OCI-LY7 (cell line): ENCODE data around the gene ARHGAP18. TPM values are rescaled to one million over a fixed set of nuclear protein-coding genes. Genes with fewer than 3 reads are reported as not detected.

Source experiments
- BruUV-seq: library from RNA; stranded (reverse); fragments of 400-500 nt; replicated peaks from 2 replicates; lab custom pipeline; 2021; lab: Mats Ljungman, UMichigan
- CTCF ChIA-PET: fragments of 300-600 bp; sonication (Branson Sonifier 250); formaldehyde crosslinking; loops from one replicate; lab custom pipeline; 2022; ENCODE audit warnings: antibody characterized with exemption; ENCODE audit not compliant: unreplicated experiment; lab: Charles Lee
- POLR2A ChIA-PET: fragments of 300-600 bp; sonication (Branson Sonifier 250); formaldehyde crosslinking; loops from one replicate; lab custom pipeline; 2022; ENCODE audit warnings: antibody characterized with exemption; lab: Charles Lee
- DNase-seq: peaks from one replicate; pipeline ENCODE4 v3.0.0-alpha.2; 2015; ENCODE audit warnings: low spot score
- H2AFZ ChIP-seq: fragments of 200-600 bp; sonication (generic), shearing (Covaris generic); 2 replicates; pipeline ENCODE4 v1.6.1; 2014; ENCODE audit warnings: mild to moderate bottlenecking, antibody characterized with exemption, low read length, moderate library complexity
- H3K27ac ChIP-seq: fragments of 200-600 bp; sonication (generic); 2 replicates; pipeline ENCODE4 v1.5.1; 2014; ENCODE audit warnings: mixed run types, low read depth, mild to moderate bottlenecking, moderate library complexity, low read length, inconsistent platforms; ENCODE audit not compliant: poor library complexity, severe bottlenecking
- H3K36me3 ChIP-seq: fragments of 200-600 bp; sonication (generic); 2 replicates; pipeline ENCODE4 v1.6.1; 2014; ENCODE audit warnings: mild to moderate bottlenecking, antibody characterized with exemption, low read length, moderate library complexity, mixed read lengths; ENCODE audit not compliant: insufficient read depth
- H3K4me1 ChIP-seq: fragments of 200-600 bp; sonication (generic); 2 replicates; pipeline ENCODE4 v1.5.1; 2014; ENCODE audit warnings: mild to moderate bottlenecking, low read length; ENCODE audit not compliant: insufficient read depth, poor library complexity, severe bottlenecking
- H3K4me2 ChIP-seq: fragments of 200-600 bp; sonication (generic); 2 replicates; pipeline ENCODE4 v1.6.1; 2014; ENCODE audit warnings: mild to moderate bottlenecking, low read length
- H3K4me3 ChIP-seq: fragments of 200-600 bp; sonication (generic); 2 replicates; pipeline ENCODE4 v1.5.1; 2014; ENCODE audit warnings: mild to moderate bottlenecking, low read depth, low read length; ENCODE audit not compliant: poor library complexity, severe bottlenecking
- H3K79me2 ChIP-seq: fragments of 200-600 bp; sonication (generic); 2 replicates; pipeline ENCODE4 v1.6.1; 2016; ENCODE audit warnings: low read depth, mild to moderate bottlenecking, low read length, moderate library complexity, mixed read lengths; ENCODE audit not compliant: insufficient read depth
- H3K9me2 ChIP-seq: fragments of 200-600 bp; sonication (generic); 2 replicates; pipeline ENCODE4 v1.6.1; 2016; ENCODE audit warnings: mild to moderate bottlenecking, low read length, mixed read lengths; ENCODE audit not compliant: insufficient read depth
- H3K9me3 ChIP-seq: fragments of 200-600 bp; sonication (generic); 2 replicates; pipeline ENCODE4 v1.6.1; 2014; ENCODE audit warnings: mild to moderate bottlenecking, mixed run types, low read length, mixed read lengths
- H4K20me1 ChIP-seq: fragments of 200-600 bp; sonication (generic); 2 replicates; pipeline ENCODE4 v1.6.1; 2014; ENCODE audit warnings: mild to moderate bottlenecking, antibody characterized with exemption, low read length, moderate library complexity, mixed read lengths; ENCODE audit not compliant: insufficient read depth
- EZH2phosphoT487 ChIP-seq: fragments of 200-600 bp; sonication (generic); IDR thresholded peaks from 2 replicates; pipeline ENCODE4 v1.6.1; 2018; ENCODE audit warnings: low read depth, borderline replicate concordance, mild to moderate bottlenecking, mixed run types, antibody characterized with exemption, low read length, moderate library complexity, mixed read lengths
- intact Hi-C: fragments of 100-400 bp; cut with micrococcal nuclease; formaldehyde crosslinking; loops from one replicate; pipeline ENCODE4 v1.10.0; 2022; ENCODE audit not compliant: unreplicated experiment
- total RNA-seq, 2 experiments: library from RNA; depleted of rRNA in 1 of 2; stranded (reverse); fragments of >200 nt in 1 of 2; shearing (Covaris generic) in 1 of 2; gene quantifications; 2 replicates each; pipeline ENCODE4 v1.2.3, GENCODE V29; 2014 to 2022
- TF ChIP-seq, protein P1 (sequence below): fragments of 200-600 bp; sonication (generic); conservative IDR thresholded peaks from 2 replicates; pipeline ENCODE4 v1.5.1; 2014; ENCODE audit warnings: mild to moderate bottlenecking, antibody characterized with exemption, low read length, moderate library complexity, mixed read lengths

ARHGAP18 gene
- total RNA-seq, 2 experiments from 2014 or later: 4.8 to 7.5 TPM

DNA sequence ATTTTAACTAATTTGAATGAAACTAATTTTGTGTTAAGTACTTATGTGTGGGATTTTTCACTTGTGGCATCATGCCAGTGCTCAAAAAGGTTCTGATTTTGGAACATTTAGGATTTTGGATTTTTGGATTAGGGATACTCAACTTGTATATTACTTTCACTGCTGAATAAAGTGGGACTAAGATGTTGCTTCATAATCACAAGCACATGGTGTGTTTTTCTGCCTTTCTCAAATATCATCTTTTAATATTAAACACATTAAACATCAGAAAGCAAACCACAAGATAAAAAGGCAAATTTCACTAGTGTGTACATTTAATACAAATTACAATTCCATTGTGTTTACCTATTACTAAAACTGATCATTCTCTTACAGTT, 89.8 kb downstream of the ARHGAP18 start:
- CTCF ChIA-PET: no interaction called here
- no TSS peak for BruUV-seq

DNA sequence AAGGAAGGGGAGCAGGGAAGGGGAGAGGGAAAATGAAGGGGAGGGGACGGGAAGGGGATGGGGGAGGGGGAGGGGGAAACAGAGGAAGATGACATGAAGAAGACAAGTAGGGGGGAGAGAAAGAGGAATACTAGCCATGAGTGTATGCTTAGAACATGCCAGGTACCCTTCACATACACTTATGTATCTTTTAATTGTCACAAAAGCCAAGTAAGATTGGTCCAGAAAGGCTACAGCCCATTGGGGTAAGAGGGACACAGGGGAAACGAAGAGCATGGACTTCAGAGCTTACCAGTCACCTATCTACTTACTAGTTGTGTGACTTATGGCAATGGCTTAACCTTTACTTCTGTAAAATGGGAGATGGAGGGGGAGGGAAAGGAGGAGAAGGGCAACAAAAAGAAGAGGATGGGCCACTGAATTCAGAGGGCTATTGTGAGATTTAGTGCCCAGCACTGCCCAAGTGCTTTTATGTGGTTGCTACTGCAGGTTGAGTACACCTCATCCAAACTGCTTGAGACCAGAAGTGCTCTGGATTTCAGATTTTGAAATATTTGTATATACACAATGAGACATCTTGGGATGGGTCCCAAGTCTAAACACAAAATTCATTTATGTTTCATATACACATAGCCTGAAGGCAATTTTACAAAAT, 90.3 kb downstream of the ARHGAP18 start:
- H3K36me3 ChIP-seq: no peaks in the 10 kb centered on the region
- no peaks in the 10 kb centered on the region for H4K20me1 ChIP-seq
- BruUV-seq: no TSS peak
- H3K4me3 ChIP-seq: no peak overlapping the region
- ChIA-PET POLR2A (no interaction called here), CTCF (no interaction called here)
- no peak for DNase-seq
- H3K4me2 ChIP-seq: no peak overlapping the region
- no peak overlapping the region for H2AFZ ChIP-seq
- no peaks in the 10 kb centered on the region for H3K9me3 ChIP-seq
- no peak overlapping the region for H3K27ac ChIP-seq
- intact Hi-C loops: no loop called here
- no peak for TF ChIP-seq EZH2phosphoT487
- TF ChIP-seq, protein P1, sequence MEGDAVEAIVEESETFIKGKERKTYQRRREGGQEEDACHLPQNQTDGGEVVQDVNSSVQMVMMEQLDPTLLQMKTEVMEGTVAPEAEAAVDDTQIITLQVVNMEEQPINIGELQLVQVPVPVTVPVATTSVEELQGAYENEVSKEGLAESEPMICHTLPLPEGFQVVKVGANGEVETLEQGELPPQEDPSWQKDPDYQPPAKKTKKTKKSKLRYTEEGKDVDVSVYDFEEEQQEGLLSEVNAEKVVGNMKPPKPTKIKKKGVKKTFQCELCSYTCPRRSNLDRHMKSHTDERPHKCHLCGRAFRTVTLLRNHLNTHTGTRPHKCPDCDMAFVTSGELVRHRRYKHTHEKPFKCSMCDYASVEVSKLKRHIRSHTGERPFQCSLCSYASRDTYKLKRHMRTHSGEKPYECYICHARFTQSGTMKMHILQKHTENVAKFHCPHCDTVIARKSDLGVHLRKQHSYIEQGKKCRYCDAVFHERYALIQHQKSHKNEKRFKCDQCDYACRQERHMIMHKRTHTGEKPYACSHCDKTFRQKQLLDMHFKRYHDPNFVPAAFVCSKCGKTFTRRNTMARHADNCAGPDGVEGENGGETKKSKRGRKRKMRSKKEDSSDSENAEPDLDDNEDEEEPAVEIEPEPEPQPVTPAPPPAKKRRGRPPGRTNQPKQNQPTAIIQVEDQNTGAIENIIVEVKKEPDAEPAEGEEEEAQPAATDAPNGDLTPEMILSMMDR: no peak
- H3K4me1 ChIP-seq: no peaks in the 10 kb centered on the region
- no peaks in the 10 kb centered on the region for H3K79me2 ChIP-seq
- no peaks in the 10 kb centered on the region for H3K9me2 ChIP-seq

More for the DNA sequence above, 89.8 kb downstream of the ARHGAP18 start:
- H3K27ac ChIP-seq: no peak overlapping the region
- no peaks in the 10 kb centered on the region for H3K9me2 ChIP-seq
- intact Hi-C loops: no loop called here
- no peaks in the 10 kb centered on the region for H3K9me3 ChIP-seq
- no peaks in the 10 kb centered on the region for H3K4me1 ChIP-seq
- DNase-seq: no peak
- H3K4me2 ChIP-seq: no peak overlapping the region
- H4K20me1 ChIP-seq: no peaks in the 10 kb centered on the region
- POLR2A ChIA-PET: no interaction called here
- no peak overlapping the region for H2AFZ ChIP-seq
- H3K4me3 ChIP-seq: no peak overlapping the region
- no peak for TF ChIP-seq EZH2phosphoT487
- TF ChIP-seq, protein P1: no peak
- H3K36me3 ChIP-seq: no peaks in the 10 kb centered on the region
- H3K79me2 ChIP-seq: no peaks in the 10 kb centered on the region

DNA sequence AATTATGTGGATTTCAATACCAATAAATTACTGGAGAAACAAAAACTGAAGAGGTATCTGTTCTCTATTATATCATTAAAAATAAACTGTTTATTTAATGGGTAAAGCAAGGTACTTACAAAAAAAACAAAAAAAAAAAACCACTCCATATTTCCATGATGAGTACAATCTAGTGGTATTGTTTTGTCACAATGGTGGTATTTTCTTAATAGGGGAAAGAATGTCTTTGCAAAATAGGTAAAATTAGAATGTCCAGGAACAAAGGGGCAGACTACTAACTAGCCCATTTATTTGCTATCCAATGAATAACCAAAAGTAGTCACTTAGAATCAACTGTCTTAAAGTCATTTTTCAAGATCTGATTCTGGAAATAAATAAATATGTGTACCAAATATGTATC, 92.0 kb downstream of the ARHGAP18 start:
- POLR2A ChIA-PET: no interaction called here
- H3K4me2 ChIP-seq: no peak overlapping the region
- CTCF ChIA-PET: no interaction called here

More for the DNA sequence above, 92.0 kb downstream of the ARHGAP18 start:
- no TSS peak for BruUV-seq
- no peaks in the 10 kb centered on the region for H3K9me2 ChIP-seq
- no peaks in the 10 kb centered on the region for H3K4me1 ChIP-seq
- no peak overlapping the region for H2AFZ ChIP-seq
- no peaks in the 10 kb centered on the region for H3K79me2 ChIP-seq
- H3K27ac ChIP-seq: no peak overlapping the region
- H3K4me3 ChIP-seq: no peak overlapping the region
- intact Hi-C loops: no loop called here
- DNase-seq: no peak
- TF ChIP-seq, protein P1: no peak
- no peak for TF ChIP-seq EZH2phosphoT487
- no peaks in the 10 kb centered on the region for H3K9me3 ChIP-seq
- no peaks in the 10 kb centered on the region for H3K36me3 ChIP-seq
- no peaks in the 10 kb centered on the region for H4K20me1 ChIP-seq
